IPS-11a (cell line): Measurements from ENCODE around the gene MAPKAP1.

Experiments used
- H3K4me3 ChIP-seq: one replicate; pipeline ENCODE4 v1.5.1; 2013; ENCODE audit warnings: low read depth, low read length, control low read depth

The MAPKAP1 gene

DNA sequence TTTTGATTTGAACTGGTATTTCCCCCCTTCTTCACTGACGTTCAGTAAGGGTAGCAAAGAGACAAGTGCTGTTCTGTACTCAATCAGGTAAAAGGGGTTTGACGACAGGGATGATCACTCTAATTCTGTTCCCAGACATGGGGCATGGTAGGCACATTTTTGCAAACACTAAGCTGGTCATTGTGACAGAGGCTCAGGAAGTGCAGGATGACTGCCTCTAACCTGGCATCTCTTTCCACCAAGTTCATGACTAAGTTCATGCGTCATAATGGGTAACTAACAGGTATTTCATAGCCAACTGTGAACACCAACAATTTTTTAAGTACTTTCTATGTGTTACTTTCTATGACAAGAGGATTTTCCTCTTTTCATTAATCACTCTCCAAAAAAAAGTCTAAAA is 166.5 kb downstream of the MAPKAP1 start:
- H3K4me3 ChIP-seq = no peak overlapping the region

DNA sequence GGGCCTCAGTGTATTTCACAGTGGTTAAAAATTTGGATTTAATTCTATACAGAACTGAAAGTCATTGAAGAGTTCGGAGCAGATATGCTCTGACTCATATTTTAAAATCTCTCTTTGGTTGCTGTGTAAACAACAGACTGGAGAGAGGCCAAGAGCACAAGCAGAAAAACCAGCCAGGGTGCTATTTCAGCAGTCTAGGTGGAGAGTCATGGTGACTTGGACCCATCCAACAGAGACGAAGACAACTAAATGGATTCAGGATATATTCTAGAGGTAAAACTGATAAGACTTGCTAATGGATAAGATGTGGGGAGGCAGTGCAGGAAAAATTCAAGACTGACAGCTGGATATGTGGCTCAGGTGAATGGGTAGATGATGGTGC is 168.9 kb downstream of the MAPKAP1 start:
- no peak overlapping the region for H3K4me3 ChIP-seq

DNA sequence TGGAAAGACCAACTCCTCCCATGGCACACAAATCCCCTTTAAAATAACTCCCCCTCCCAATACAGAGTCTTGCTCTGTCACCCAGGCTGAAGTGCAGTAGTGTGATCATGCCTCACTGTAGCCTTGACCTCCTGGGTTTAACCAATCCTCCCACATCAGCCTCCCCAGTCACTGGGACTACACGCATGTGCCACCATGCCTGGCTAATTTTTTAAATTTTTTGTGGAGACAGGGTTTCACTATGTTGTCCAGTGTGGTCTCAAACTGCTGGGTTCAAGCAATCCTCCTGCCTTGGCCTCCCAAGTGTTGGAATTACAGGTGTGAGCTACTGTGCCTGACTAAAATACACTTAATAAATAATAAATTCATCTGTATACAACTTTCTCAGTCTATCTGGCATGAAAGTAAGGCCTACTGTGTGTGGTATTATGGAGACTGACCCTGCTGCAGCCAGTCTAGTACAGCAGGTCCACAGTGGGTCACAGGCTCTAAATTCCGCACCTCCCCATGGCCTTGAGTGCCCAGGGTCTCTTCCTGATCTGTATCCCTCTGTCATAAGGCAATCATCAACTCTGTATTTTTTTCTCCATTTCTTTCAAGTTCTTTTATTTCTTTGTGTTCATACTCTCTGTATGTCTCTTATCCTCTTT is 169.4 kb downstream of the MAPKAP1 start:
- H3K4me3 ChIP-seq = no peak overlapping the region

DNA sequence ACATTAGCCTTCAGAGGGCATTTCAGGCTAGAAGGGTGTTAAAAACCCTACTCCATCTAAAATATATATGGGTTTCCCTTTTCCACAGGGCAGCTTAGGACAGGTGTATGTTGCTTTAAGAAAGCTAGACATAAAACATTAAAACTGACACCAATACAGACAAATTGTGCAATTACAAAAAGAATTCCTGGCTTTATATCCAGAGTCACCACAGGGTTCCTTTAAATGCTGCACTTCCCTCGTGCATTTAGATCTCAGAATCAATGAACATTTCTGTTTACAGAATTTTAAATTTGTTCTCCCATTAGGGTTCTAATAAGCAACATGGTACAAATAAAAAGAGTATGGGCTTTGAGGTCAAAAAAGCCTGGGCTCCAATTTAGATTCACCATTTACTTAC is 170.2 kb downstream of the MAPKAP1 start:
- H3K4me3 ChIP-seq = no peak overlapping the region

DNA sequence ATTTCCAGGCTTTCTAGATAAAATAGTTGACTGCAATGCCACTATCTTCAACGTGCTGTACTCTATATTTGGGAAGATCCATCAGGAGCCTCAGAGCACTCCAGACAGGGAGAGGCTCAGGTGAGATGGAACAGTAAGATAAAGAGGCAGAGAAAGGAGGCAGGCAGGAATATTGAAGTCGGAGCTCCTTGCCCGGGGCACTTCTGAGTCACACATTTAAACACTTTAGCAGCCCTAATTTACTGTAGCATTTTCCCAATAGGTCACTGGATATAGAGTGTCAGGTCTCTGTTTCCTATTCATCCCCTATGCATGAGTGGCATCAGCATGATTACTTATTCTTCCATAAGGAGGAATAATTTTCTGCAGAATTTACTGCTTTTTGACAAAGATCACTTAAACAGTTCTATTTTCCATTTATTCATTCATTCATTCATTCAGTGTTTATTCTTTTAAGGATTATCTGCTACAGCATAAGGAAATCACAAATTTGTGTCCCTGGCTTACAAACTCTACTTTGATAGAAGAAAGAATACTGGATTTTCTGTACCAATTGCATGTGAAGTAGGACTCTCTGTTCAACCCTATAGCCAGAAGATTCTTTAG is 170.7 kb downstream of the MAPKAP1 start:
- no peak overlapping the region for H3K4me3 ChIP-seq

DNA sequence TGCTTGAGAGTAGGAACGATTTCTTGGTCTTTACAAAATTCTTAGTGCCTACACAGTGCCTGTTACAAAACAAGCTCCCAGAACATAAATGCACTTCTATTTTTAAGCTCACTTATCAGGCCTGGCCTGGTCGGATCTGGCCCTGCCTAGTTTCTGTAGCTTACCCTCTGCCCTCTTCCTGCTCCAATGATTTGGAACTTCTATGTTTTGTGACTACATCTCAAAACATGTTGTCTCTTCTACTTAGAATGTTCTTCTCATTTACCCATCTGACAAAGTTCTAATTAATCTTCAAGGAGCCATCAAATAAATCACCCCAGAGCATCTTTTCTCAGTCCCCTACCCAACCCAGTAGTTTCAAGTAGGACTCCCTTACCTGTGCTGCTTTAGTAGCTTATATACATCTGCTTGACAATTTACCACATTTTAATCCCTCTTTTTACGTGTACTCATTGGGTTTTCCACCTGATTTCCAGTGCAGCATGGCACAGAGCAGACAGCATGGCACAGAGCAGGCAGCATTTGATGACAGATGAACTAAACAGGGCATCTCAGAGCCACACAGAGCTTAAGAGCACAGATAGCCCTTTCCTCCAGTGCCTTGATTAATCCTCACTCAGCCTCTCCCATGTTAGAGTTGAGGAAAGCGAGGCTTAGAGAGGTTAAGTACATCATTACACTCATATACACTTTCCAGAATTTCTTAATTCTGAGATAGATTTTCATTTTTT is 171.9 kb downstream of the MAPKAP1 start:
- no peak overlapping the region for H3K4me3 ChIP-seq

DNA sequence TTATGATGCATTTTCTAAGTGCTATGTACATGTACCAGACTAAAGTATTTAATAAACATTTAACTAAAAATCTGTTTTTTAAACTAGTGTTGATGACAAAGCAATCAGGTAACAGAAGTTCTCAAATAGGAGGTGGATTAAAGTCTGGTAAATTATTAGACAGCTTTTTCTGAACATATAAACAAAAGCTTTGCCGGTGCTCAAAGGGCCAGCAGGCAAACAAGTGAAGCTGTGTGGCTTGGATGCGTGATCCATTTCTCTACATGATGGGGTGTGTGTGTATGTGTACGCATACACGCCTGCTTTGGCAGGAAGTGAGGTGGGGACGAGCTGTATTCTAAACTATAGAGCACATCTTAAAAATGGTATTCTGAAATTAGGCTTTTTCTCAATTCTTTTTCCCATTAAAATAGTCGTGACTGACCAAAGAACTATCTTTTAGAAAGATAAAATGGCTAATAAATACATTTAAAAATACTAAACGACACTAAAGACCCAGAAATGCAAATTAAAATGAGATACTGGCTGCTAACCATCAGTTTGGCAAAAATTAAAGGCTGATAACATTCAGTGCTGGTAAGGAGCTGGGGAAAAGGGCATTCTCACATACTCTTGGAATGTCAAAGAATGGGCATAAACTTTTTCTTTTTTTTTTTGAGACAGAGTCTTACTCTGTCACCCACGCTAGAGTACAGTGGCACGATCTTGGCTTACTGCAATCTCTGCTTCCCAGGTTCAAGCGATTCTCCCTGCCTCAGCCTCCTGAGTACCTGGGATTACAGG is 174.0 kb downstream of the MAPKAP1 start:
- no peak overlapping the region for H3K4me3 ChIP-seq

DNA sequence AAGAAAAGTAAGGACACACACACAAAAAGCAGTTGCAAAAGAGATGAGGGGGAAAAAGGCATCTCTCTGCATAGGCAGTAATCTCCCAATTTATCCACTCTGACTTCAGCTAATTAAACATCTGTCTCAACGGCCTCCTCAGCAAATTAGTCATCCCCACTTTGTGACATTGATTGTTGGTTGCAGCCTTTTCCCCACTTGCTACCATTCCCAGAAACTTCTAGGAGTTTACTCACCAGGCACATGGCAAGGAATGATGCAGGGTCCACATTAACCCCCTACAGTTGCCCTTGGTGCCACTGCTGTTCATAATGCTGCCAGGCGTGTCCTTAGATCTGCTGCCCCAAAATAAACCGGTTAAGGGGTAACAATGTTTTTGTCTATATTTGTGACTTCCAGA is 174.6 kb downstream of the MAPKAP1 start:
- H3K4me3 ChIP-seq = no peak overlapping the region

DNA sequence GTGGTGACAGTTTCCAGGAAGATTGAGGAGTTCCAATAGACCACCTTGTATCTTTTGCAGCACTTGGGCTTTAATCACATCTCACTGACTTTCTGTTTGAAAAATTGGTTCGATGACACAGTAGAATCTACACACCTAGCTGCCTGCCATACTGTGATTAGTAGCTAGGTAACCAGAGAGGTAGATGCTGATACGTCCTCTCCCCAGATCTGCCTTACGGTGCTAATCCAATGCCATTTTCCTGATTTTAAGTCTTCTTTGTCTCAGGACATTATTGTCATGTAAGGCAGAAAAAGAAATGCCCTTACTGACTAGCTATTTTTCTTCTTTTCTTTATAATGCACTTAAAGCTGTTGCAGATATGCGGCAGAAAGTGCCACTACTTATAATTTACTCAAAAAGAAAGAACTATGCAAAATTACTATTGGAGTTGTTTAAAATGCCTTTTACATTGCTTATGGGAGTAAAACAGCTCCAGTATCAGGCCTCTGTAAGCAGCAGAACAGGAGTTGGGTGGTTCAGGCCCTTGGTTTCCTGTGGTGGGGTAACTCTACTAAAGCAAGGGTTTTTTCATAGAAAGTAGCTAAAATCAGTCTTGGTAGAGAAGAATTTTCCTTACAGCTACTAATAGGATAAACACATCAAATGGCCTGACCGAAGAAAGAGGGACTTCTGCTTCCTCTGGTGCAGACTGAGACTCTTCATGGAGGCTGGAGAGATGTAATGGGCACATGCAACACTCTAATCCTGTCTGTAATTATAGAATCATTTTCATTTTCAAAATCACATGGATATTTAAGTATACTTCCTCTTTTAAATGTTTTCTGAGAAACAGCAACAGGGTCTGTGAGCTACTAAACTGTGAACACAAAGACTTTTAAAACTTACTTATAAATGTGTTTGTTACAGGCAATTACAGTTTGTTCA is 177.2 kb downstream of the MAPKAP1 start:
- no peak overlapping the region for H3K4me3 ChIP-seq

DNA sequence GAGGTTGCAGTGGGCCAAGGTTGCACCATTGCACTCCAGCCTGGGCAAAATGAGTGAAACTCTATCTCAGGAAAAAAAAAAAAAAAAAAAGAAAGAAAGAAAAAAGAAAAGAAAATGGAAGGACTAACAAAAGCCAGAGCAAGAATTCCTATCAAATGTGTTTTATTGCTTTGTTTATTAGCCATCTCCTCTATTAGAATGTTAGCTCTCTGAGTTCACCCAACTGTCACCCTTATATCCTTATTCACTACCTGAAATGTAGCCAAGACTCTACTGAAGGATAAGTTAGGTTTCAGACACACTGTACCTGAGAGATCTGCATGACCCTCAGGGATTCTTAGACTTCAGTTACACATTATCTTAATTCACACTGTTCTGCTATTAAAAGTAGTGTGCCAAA is 177.9 kb downstream of the MAPKAP1 start:
- no peak overlapping the region for H3K4me3 ChIP-seq

DNA sequence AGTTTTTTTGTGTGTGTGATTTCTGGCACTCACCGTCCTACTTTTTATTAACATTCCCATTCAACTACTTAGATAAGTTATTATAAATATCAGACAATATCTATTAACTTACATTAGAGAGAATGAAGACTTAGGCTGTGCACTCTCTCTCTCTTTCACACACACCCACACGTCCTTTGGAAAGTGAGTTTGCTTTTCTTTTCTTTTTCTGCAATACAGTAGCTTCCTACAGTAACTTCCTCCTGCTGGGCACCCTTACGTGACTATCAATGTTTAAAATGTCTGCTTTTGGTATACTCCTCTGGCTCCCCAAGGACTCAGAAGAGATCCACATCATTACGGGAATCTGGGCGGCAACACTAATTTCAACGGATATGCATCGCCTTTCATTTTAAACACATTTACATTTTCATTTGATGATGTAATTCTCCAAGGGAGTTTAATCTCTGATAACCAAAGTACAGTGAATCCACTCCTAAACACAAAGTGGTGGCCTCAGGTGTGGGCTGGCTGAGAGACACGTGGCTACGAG is 179.5 kb downstream of the MAPKAP1 start:
- H3K4me3 ChIP-seq = no peak overlapping the region

DNA sequence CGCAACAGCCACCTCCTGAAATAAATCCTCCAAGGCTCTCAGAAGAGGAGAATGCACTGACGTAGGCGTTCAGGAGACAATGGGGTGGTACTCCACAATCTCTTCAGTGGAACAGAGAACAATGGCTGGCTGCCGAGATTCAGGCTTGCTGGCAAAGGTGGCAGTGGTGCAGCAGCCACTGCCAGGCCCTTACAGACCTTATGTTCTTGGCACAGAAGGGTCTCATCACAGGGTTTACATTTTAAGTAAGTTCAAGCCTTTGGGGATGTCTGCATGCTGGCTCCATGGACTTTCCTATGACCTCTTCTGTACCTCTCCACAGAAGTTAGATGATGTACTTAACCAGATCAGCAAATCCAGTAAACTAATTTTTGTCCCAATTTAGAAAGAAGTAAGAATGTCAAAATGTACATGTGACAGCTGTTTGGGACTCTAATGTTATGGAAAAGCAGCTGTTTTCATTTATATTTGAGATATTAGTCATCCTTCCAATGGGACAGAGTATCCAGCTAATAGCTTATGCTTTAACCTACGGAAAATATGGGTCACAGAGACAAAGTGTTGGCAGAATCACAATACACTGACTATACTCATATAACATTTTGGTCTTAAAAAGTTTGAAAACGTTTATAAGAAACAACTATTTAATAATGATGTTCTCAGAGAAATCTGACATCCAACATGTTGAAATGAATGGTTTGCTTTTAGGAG is 180.9 kb downstream of the MAPKAP1 start:
- H3K4me3 ChIP-seq = no peak overlapping the region

DNA sequence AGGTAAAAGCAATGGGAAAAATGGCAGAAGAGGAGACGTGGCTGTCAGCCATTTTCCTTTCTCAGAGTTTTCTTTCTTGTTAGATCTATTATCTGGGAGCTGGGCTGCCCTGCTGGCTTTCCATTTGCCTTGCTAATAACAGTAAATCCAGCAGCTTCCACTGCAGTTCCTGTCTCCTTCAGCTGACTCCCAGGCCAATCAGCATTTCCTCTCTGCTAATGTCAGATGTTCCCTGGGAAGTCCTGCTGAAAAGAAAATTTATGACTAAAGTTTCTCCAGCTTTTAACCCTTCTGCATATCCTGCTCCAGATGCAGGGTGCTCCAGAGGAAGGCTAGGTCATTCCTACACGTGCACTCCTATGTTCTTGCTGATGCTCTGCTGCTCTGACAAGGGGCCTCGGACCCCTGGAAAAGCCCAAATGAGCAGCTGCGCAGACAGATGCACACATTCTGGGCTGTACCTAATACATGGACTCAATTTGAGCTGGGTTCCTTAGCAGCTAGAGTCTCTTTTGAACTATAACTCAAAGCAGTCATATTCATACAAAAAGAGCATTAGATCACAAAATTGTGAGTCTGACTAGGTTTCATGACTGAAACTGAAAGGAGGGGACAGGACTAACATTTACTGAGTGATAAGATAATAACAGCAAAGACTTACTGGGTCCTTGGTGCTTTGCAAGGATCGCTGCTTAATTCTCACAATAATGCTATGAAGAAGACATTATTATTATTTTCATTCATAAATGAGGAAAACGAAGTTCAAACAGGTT is 182.2 kb downstream of the MAPKAP1 start:
- H3K4me3 ChIP-seq = no peak overlapping the region

DNA sequence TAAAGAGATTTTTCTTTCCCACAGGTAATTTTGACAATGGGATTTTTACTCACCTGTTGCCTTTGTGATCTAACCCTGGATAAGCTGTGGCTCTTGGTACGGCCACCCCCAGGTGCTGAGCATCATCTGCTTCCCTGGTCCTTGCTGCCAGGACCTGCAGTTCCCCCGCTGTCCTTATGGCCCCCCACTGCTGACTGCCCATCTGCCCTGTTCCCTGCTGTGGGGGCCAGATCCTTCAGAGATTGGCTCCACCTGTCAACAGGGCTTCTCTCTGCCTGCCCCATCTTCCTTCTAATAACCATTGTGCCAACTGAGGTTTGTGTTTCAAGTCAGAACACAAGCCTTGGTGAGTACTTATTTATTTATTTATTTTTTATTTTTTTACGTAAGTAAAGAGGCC is 183.3 kb downstream of the MAPKAP1 start:
- H3K4me3 ChIP-seq = no peak overlapping the region

DNA sequence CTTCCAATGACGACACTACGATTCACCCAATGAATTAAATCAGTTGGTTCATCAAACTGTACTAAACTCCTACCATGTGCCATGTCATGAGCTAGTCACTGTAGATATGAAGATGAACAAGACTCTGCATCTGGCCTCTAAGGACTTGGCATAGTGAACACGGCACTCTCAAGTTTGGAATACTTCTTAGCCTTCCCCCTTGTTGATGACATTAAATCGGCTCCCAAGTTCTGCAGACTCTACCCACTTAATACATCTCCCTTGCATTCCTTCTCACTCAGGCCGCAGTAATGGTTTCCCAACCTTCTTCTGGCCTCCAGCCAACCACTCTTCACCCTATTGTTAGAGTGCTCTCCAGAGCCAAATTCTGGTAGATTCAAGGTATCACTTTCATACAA is 184.7 kb downstream of the MAPKAP1 start:
- no peak overlapping the region for H3K4me3 ChIP-seq

DNA sequence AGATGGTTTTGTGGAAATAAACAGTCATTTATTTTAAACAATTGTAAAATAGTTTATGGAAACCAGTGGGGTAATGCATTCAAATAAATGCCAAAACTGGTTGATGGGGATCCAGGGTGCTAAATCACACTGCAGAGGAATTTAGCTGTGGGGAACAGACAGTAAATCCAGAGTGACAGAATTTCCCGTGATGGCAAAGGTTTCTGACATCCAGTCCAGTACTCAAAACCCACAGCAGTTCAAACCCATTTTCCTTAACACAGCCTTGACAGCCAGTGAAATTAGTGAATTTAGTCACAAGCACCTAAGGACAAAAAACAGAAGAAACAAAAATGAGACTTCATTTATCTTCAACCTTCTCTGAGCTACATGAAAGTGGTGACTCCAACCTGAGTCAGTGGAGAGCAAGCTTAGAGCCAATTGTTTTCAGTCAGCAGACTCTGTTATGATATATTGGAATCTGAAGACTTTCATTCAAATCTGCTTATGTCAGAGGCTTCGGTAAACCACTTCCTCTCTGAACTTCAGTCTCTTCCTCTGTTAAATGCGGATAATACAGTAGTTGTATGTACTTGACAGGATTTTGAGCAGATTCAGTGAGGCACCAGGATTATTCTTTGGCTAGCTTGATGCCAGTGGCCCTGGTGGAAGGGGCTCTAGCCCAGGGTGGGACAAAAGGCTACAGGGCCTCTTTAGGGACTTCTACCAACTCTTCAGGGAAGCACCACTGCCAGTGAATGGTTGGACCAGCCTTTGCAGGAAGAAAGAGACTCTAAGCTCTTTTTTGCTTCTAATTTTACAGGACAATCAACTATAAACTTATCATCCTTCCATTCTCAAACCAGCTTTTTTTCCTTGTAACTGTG is 185.3 kb downstream of the MAPKAP1 start:
- no peak overlapping the region for H3K4me3 ChIP-seq

DNA sequence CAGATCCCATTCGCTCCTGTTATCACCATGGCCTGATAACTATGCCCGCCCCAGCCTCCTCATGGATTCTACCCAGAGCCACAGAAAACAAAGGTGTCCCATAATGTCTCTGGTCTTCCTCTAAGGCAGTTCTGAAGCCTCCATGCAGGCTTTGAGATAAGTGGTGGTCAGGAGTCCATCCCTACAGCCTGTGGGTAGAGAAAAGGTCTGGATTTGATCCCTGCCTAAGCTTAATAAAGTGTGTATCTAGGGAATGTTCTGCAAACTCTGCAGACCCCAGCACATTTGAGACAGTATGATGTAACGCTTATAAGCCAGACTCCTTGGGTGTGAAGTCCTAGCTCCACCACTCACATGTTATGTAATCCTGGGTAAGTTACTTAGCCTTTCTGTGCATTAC is 187.3 kb downstream of the MAPKAP1 start:
- H3K4me3 ChIP-seq = no peak overlapping the region

DNA sequence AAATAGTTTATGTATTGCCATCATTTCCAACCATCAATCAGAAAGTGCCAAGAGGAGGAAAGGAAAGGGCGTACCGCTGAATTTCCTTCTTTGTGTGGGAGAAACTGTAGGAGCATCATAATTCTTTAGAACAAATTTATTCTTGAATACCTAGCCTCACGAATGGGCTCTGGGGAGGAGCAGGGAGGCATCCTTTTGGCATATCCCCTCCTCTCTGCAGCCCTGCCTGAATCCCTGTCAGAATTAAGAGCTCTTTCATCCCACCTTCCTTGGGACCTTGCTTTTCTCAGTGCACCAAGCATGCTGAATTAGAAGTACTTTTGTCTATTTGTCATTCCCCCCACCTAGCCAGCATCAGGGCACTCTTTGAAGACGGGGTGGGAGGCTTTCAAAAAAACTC is 189.4 kb downstream of the MAPKAP1 start:
- no peak overlapping the region for H3K4me3 ChIP-seq
